Hepatocyte (in vitro differentiated cells): ENCODE measurements around the gene RACK1. TPM values are rescaled to one million over a fixed set of nuclear protein-coding genes. Genes with fewer than 3 reads are reported as not detected.

ENCODE experiments used
- DNase-seq: peaks from one replicate; pipeline ENCODE4 v3.0.0-alpha.2; 2016; ENCODE audit warnings: low spot score
- H2AFZ ChIP-seq: fragments of 200-600 bp; sonication (generic); 2 replicates; pipeline ENCODE4 v1.6.0; 2016; ENCODE audit warnings: antibody characterized with exemption, mild to moderate bottlenecking
- H3K27ac ChIP-seq: fragments of 200-600 bp; sonication (generic); 2 replicates; pipeline ENCODE4 v1.5.1; 2016; ENCODE audit warnings: mild to moderate bottlenecking
- H3K27me3 ChIP-seq: fragments of 200-600 bp; sonication (generic); 2 replicates; pipeline ENCODE4 v1.6.1; 2016
- H3K36me3 ChIP-seq: fragments of 200-600 bp; sonication (generic); replicated peaks from 2 replicates; pipeline ENCODE4 v1.5.1; 2016; ENCODE audit warnings: low read depth; ENCODE audit not compliant: insufficient read depth
- H3K4me1 ChIP-seq: fragments of 200-600 bp; sonication (generic); 2 replicates; pipeline ENCODE4 v1.5.1; 2016; ENCODE audit warnings: mild to moderate bottlenecking, moderate library complexity; ENCODE audit not compliant: insufficient read depth
- H3K4me2 ChIP-seq: fragments of 200-600 bp; sonication (generic); 2 replicates; pipeline ENCODE4 v1.6.0; 2016
- H3K4me3 ChIP-seq: fragments of 200-600 bp; sonication (generic); 2 replicates; pipeline ENCODE4 v1.5.1; 2016; ENCODE audit warnings: mild to moderate bottlenecking
- H3K79me2 ChIP-seq: fragments of 200-600 bp; sonication (generic); 2 replicates; pipeline ENCODE4 v1.6.0; 2017; ENCODE audit warnings: mild to moderate bottlenecking
- H3K9me2 ChIP-seq: fragments of 200-600 bp; sonication (generic); replicated peaks from 2 replicates; pipeline ENCODE4 v1.6.0; 2017; ENCODE audit warnings: mild to moderate bottlenecking; ENCODE audit not compliant: insufficient read depth
- H3K9me3 ChIP-seq: fragments of 200-600 bp; sonication (generic); 2 replicates; pipeline ENCODE4 v1.5.1; 2016; ENCODE audit warnings: low read depth, mild to moderate bottlenecking
- H4K20me1 ChIP-seq: fragments of 200-600 bp; sonication (generic); 2 replicates; pipeline ENCODE4 v1.6.0; 2016; ENCODE audit warnings: mild to moderate bottlenecking; ENCODE audit not compliant: insufficient read depth, poor library complexity, severe bottlenecking
- EZH2 ChIP-seq: fragments of 200-600 bp; sonication (generic); IDR thresholded peaks from 2 replicates; pipeline ENCODE4 v1.6.1; 2016; ENCODE audit warnings: antibody characterized with exemption, mild to moderate bottlenecking, borderline replicate concordance
- EZH2phosphoT487 ChIP-seq: fragments of 200-600 bp; sonication (generic); IDR thresholded peaks from one replicate; pipeline ENCODE4 v1.6.1; 2018; ENCODE audit warnings: antibody characterized with exemption, mild to moderate bottlenecking, low read depth, moderate library complexity; ENCODE audit not compliant: unreplicated experiment, severe bottlenecking
- WGBS: methylation state at CpG from one replicate; pipeline ENCODE4 v1.1.6; 2016; ENCODE audit warnings: low lambda C conversion rate; ENCODE audit errors: missing lambda C conversion rate; 5-methylcytosine and 5-hydroxymethylcytosine counted together
- polyA plus RNA-seq: library from polyadenylated mRNA; unstranded; fragments of >200 nt; fragmentation: Nextera tagmentation; extraction: Ambion mirVana; gene quantifications from 2 replicates; pipeline ENCODE4 v1.2.1, GENCODE V29; 2016
- total RNA-seq: library from RNA; depleted of rRNA; stranded (reverse); fragments of >200 nt; gene quantifications from 2 replicates; pipeline ENCODE4 v1.2.3, GENCODE V29; 2014
- TF ChIP-seq, protein P1 (sequence below): fragments of 200-600 bp; sonication (generic); IDR thresholded peaks from 2 replicates; pipeline ENCODE4 v1.5.1; 2016; ENCODE audit warnings: antibody characterized with exemption, mild to moderate bottlenecking; ENCODE audit not compliant: poor library complexity

The RACK1 gene
- total and polyA plus RNA-seq, 2 experiments from 2014 or later: 680 to 2,199 TPM

DNA sequence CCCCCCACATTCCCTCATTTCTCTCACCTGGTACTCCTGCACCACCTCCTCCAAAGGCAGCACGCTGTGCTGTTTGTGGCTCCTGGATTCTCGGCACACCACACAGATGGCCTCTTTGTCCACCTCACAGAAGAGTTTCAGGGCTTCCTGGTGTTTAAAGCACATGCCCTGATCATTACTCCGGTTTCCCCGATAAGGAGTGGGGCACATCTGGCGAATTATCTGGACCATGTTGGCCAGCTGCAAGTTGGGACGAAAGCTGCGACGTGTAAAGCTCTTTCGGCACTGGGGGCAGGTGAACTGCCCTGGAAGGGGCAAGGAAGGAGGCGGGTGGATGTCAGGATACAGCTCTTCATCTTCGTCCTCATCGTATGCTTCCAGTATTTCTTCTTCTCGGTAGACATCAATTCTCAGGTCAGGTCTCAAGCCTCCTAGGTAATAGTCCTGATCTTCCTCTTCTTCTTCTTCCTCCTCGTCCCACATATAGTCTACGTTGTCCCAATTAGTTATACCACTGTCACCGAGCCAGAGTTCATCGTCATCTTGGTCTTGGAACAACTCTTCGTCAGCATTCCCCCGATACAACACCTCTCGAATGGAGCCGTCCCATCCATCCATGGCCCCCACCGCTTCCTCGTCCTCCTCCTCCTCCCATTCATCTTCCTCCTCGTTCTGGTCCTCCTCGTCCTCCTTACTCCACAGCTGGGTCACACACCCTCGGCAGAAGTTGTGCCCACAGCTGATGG is 16.4 kb upstream of the RACK1 start:
- TF ChIP-seq EZH2 (no peak), EZH2phosphoT487 (no peak)
- TF ChIP-seq, protein P1, sequence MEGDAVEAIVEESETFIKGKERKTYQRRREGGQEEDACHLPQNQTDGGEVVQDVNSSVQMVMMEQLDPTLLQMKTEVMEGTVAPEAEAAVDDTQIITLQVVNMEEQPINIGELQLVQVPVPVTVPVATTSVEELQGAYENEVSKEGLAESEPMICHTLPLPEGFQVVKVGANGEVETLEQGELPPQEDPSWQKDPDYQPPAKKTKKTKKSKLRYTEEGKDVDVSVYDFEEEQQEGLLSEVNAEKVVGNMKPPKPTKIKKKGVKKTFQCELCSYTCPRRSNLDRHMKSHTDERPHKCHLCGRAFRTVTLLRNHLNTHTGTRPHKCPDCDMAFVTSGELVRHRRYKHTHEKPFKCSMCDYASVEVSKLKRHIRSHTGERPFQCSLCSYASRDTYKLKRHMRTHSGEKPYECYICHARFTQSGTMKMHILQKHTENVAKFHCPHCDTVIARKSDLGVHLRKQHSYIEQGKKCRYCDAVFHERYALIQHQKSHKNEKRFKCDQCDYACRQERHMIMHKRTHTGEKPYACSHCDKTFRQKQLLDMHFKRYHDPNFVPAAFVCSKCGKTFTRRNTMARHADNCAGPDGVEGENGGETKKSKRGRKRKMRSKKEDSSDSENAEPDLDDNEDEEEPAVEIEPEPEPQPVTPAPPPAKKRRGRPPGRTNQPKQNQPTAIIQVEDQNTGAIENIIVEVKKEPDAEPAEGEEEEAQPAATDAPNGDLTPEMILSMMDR: no peak
- H3K4me2 ChIP-seq: peak overlapping the region; percentile 91

DNA sequence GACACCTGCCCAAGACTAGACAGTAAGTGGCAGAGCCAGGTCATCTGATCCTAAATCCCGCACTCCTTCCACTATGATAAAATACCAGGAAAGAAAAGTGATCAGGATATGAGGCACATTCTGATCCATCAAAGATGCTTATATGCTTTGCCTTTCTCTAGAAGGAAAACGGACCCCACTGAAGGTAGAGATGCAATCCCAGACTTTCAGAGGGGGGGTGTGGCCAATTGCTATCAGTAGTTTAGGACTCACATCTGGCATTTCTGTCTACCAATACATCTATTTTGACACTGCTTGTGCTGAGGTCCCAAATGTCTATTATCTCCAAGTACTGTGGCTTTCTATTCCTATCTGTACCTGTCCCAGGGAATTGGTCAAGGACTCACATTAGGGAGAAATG is 15.6 kb upstream of the RACK1 start:
- WGBS: 54% methylated on average over 2 of the region's 2 CpGs
- no peaks in the 10 kb centered on the region for H3K9me3 ChIP-seq

More for the DNA sequence above, 16.4 kb upstream of the RACK1 start:
- Histone ChIP-seq H4K20me1 (peaks cover 43% of the 10 kb centered on the region), H3K27ac (peak overlapping the region; percentile 99), H3K27me3 (no peaks in the 10 kb centered on the region), H3K4me3 (peak overlapping the region; percentile 74), H3K79me2 (peaks cover 70% of the 10 kb centered on the region), H3K4me1 (peaks cover 24% of the 10 kb centered on the region), H3K9me3 (no peaks in the 10 kb centered on the region), H3K36me3 (no peaks in the 10 kb centered on the region), H2AFZ (peak overlapping the region; percentile 70), H3K9me2 (no peaks in the 10 kb centered on the region)
- no peak for DNase-seq
- WGBS: 6% methylated on average over 26 of the region's 26 CpGs

DNA sequence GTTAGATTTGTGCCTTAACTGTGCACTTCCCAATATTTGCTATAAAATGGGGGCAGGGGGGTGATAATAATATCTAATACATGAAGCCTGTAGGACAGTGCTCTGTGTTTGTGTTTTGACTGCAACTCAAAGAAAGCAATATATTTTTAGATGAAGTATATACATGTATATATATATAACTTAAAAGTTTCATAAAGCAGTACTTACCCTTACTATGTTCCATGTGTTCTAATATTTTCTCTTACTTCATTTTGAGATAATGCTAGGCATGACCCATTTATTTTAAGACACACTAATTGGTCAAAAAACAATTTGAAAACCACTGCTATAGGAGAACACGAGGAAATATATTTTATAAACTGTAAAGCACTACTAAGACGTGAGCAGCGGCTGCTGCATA is 14.9 kb upstream of the RACK1 start:
- H3K27me3 ChIP-seq: no peaks in the 10 kb centered on the region
- H4K20me1 ChIP-seq: peaks cover 55% of the 10 kb centered on the region
- no peaks in the 10 kb centered on the region for H3K9me3 ChIP-seq
- peaks cover under 1% of the 10 kb centered on the region for H3K36me3 ChIP-seq
- 76% methylated on average over 3 of the region's 3 CpGs for WGBS
- TF ChIP-seq EZH2 (no peak), EZH2phosphoT487 (no peak)
- TF ChIP-seq, protein P1: no peak
- no peak overlapping the region for H2AFZ ChIP-seq
- peak overlapping the region; percentile 91 for H3K4me2 ChIP-seq
- H3K4me3 ChIP-seq: peak overlapping the region; percentile 74
- no peak for DNase-seq
- peaks cover 85% of the 10 kb centered on the region for H3K79me2 ChIP-seq
- peaks cover 24% of the 10 kb centered on the region for H3K4me1 ChIP-seq
- H3K9me2 ChIP-seq: no peaks in the 10 kb centered on the region
- no peak overlapping the region for H3K27ac ChIP-seq

More for the DNA sequence above, 15.6 kb upstream of the RACK1 start:
- no peak overlapping the region for H3K27ac ChIP-seq
- peak overlapping the region; percentile 91 for H3K4me2 ChIP-seq
- H4K20me1 ChIP-seq: peaks cover 52% of the 10 kb centered on the region
- TF ChIP-seq EZH2 (no peak), EZH2phosphoT487 (no peak)
- TF ChIP-seq, protein P1: no peak
- peaks cover 24% of the 10 kb centered on the region for H3K4me1 ChIP-seq
- no peak for DNase-seq
- no peaks in the 10 kb centered on the region for H3K27me3 ChIP-seq
- peak overlapping the region; percentile 74 for H3K4me3 ChIP-seq
- no peaks in the 10 kb centered on the region for H3K9me2 ChIP-seq
- no peaks in the 10 kb centered on the region for H3K36me3 ChIP-seq
- no peak overlapping the region for H2AFZ ChIP-seq
- peaks cover 79% of the 10 kb centered on the region for H3K79me2 ChIP-seq
